Keratinocyte (primary cell): ENCODE measurements around the gene NDUFA11. TPM values are rescaled to one million over a fixed set of nuclear protein-coding genes. Genes with fewer than 3 reads are reported as not detected.

Experiments
- DNase-seq: peaks from one replicate; pipeline ENCODE4 v3.0.0-alpha.2; 2011; ENCODE audit warnings: low read depth, missing footprints, low spot score
- FAIRE-seq: peaks from 2 replicates; lab custom pipeline; 2011; peaks lifted over from hg19 to GRCh38; lab: Jason Lieb, UNC
- H2AFZ ChIP-seq: 2 replicates; pipeline ENCODE4 v1.6.0; 2012; ENCODE audit warnings: low read length, control low read depth, inconsistent platforms; ENCODE audit not compliant: control insufficient read depth
- H3K27ac ChIP-seq: 2 replicates; pipeline ENCODE4 v1.5.1; 2011; ENCODE audit warnings: low read length; ENCODE audit not compliant: control insufficient read depth, insufficient read depth
- H3K27me3 ChIP-seq: 3 replicates; pipeline ENCODE4 v1.6.0; 2011; ENCODE audit warnings: low read length; ENCODE audit not compliant: control insufficient read depth, insufficient read depth; ENCODE audit errors: extremely low read depth
- H3K36me3 ChIP-seq, 2 experiments: 2 replicates in 1 of 2; 3 replicates in 1 of 2; pipeline ENCODE4 v1.5.1; 2011; ENCODE audit warnings: low read length in 2 of 2, mild to moderate bottlenecking in 1 of 2; ENCODE audit not compliant: control insufficient read depth in 2 of 2, insufficient read depth in 2 of 2; ENCODE audit errors: extremely low read depth in 1 of 2
- H3K4me1 ChIP-seq: 3 replicates; pipeline ENCODE4 v1.5.1; 2011; ENCODE audit warnings: low read length; ENCODE audit not compliant: control insufficient read depth, insufficient read depth; ENCODE audit errors: extremely low read depth
- H3K4me2 ChIP-seq: 3 replicates; pipeline ENCODE4 v1.6.0; 2011; ENCODE audit warnings: low read depth, low read length; ENCODE audit not compliant: control insufficient read depth, insufficient read depth; ENCODE audit errors: extremely low read depth
- H3K4me3 ChIP-seq, 3 experiments: fragments of 200-600 bp in 1 of 3; sonication (generic) in 1 of 3; 2 replicates in 2 of 3; 3 replicates in 1 of 3; pipeline ENCODE4 v1.5.1; 2011 to 2016; ENCODE audit warnings: low read length in 3 of 3, mild to moderate bottlenecking in 3 of 3, control low read depth in 2 of 3, inconsistent platforms in 1 of 3, low read depth in 1 of 3, mixed read lengths in 1 of 3, mixed run types in 1 of 3, moderate library complexity in 1 of 3; ENCODE audit not compliant: control insufficient read depth in 2 of 3, insufficient read depth in 2 of 3; ENCODE audit errors: extremely low read depth in 1 of 3
- H3K79me2 ChIP-seq: 2 replicates; pipeline ENCODE4 v1.6.0; 2012; ENCODE audit warnings: low read length; ENCODE audit not compliant: control insufficient read depth, insufficient read depth
- H3K9ac ChIP-seq: 3 replicates; pipeline ENCODE4 v1.6.0; 2011; ENCODE audit warnings: low read length; ENCODE audit not compliant: control insufficient read depth, insufficient read depth; ENCODE audit errors: extremely low read depth
- H3K9me1 ChIP-seq: 3 replicates; pipeline ENCODE4 v1.6.0; 2011; ENCODE audit warnings: low read length; ENCODE audit not compliant: control insufficient read depth, insufficient read depth; ENCODE audit errors: extremely low read depth
- H3K9me3 ChIP-seq: 2 replicates; pipeline ENCODE4 v1.5.1; 2012; ENCODE audit warnings: low read depth, low read length; ENCODE audit not compliant: control insufficient read depth
- H4K20me1 ChIP-seq: 3 replicates; pipeline ENCODE4 v1.6.0; 2011; ENCODE audit warnings: low read length; ENCODE audit not compliant: control insufficient read depth, insufficient read depth; ENCODE audit errors: extremely low read depth
- EZH2 ChIP-seq: IDR thresholded peaks from one replicate; pipeline ENCODE4 v1.6.1; 2012; ENCODE audit warnings: inconsistent platforms, mild to moderate bottlenecking, low read length, moderate library complexity
- dilution Hi-C: fragments of 300-500 bp; cut with MboI; formaldehyde crosslinking; loops from one replicate; pipeline ENCODE4 v1.7.0; 2020; ENCODE audit warnings: low sequenced_read_pairs; ENCODE audit not compliant: extremely low pct_ligation_motif_present
- polyA plus RNA-seq, 5 experiments: library from polyadenylated mRNA; depleted of rRNA in 3 of 5; stranded (reverse) in 3 of 5; stranded (forward) in 1 of 5; unstranded in 1 of 5; fragments of >200 nt; gene quantifications; 1 replicate in 1 of 5; 2 replicates in 3 of 5; 3 replicates in 1 of 5; pipeline versions ENCODE4 v1.2.1 to v1.2.3, GENCODE V29; 2011 to 2012; ENCODE audit warnings: missing spikeins in 2 of 5, low read depth in 1 of 5, low replicate concordance in 1 of 5
- TF ChIP-seq, protein P1 (sequence below), 3 experiments: IDR thresholded peaks in 1 of 3; conservative IDR thresholded peaks in 1 of 3; optimal IDR thresholded peaks in 1 of 3; 2 replicates in 2 of 3; 3 replicates in 1 of 3; pipeline versions ENCODE3 to v1.5.1; 2011; ENCODE audit warnings: low read length in 3 of 3, mild to moderate bottlenecking in 3 of 3, moderate library complexity in 2 of 3, control low read depth in 1 of 3, inconsistent platforms in 1 of 3; ENCODE audit not compliant: insufficient read depth in 2 of 3; ENCODE audit errors: extremely low read depth in 1 of 3

NDUFA11 gene
- polyA plus RNA-seq, 1 donor (not counting 4 experiments of a cell fraction or from before 2014, with no cell fraction given) = 122 TPM

DNA sequence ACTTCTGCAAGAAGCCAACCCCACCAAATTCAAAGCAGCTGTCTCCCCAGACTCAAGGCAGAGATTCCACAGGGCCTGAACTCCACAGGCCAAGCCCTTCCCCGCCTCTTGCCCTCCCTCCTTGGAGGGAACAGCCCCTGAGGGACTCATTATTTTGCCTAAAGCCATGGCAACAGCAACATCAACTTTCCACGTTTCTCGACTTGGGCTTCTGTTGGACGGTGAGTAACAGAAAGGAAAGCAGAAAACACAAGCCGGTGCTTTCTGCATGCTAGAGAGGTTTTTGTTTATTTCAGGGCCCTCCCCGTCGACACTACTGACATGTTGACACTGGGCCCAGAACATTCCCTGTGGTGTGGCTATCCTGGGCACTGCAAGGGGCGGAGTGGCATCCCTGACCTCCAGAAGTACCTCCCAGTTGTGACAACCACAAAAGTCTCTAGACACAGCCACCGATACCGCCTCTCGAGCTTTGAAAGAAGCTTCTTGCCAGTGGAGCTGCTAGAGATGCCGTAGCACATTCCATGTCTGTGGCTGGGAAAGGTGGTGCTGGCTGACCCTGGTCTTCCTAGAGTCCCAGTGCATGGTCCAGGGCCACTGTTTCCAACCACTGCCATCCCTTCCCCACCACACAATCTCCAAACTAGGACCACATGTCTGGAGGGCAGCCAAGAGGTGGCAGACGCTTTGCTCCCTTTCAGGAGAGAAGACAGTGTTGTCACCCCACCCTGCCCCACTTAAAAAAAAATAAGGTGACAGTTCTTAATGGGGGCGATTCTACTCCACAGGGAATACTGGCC is 23.3 kb upstream of the NDUFA11 start:
- no peak for FAIRE-seq
- dilution Hi-C loops = no loop called here
- no peak overlapping the region for H3K27ac ChIP-seq

DNA sequence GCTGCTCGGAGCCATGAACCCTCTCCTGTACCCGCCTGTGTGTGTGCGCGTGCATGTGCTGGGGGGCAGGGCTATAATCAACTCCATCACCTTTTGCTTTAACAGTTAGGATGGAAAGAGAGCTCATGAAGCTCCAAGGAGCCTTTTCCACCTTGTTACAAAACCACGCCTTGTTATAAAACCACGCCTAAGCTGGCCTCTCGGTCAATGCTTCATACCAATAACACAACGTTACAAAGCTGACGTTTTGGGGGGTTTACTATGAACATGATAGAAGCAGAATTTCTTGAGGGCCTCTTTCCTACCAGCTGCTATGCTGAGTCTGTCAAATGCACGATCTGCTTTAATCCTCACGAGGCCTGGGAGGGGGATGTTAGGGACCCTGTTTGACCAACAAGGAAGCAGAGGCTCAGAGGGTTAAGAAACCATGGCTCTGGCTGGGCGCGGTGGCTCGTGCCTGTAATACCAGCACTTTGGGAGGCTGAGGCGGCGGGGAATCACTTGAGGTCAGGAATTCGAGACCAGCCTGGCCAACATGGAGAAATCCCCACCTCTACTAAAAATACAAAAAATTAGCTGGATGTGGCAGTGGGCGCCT is 22.3 kb upstream of the NDUFA11 start:
- DNase-seq = no peak
- H3K9ac ChIP-seq = no peak overlapping the region

More for the DNA sequence above, 23.3 kb upstream of the NDUFA11 start:
- peaks cover 33 to 47% of the 10 kb centered on the region in 2 experiments for H3K36me3 ChIP-seq
- TF ChIP-seq EZH2 = no peak
- TF ChIP-seq, protein P1, sequence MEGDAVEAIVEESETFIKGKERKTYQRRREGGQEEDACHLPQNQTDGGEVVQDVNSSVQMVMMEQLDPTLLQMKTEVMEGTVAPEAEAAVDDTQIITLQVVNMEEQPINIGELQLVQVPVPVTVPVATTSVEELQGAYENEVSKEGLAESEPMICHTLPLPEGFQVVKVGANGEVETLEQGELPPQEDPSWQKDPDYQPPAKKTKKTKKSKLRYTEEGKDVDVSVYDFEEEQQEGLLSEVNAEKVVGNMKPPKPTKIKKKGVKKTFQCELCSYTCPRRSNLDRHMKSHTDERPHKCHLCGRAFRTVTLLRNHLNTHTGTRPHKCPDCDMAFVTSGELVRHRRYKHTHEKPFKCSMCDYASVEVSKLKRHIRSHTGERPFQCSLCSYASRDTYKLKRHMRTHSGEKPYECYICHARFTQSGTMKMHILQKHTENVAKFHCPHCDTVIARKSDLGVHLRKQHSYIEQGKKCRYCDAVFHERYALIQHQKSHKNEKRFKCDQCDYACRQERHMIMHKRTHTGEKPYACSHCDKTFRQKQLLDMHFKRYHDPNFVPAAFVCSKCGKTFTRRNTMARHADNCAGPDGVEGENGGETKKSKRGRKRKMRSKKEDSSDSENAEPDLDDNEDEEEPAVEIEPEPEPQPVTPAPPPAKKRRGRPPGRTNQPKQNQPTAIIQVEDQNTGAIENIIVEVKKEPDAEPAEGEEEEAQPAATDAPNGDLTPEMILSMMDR (optimal IDR thresholded peaks at IDR 0.05 in 1 of 3, IDR thresholded peaks at IDR 0.05 in 1 of 3, conservative IDR thresholded peaks at IDR 0.05 in 1 of 3; ENCODE audit: extremely low read depth in 1 of 3, insufficient read depth in 2 of 3, low read length in 3 of 3) = no peak
- no peaks in the 10 kb centered on the region for H3K79me2 ChIP-seq
- H3K4me1 ChIP-seq = no peaks in the 10 kb centered on the region
- no peaks in the 10 kb centered on the region for H3K27me3 ChIP-seq
- H3K4me3 ChIP-seq = no peak overlapping the region
- H3K9me3 ChIP-seq = no peaks in the 10 kb centered on the region
- H3K4me2 ChIP-seq = no peak overlapping the region
- peaks cover 4% of the 10 kb centered on the region for H4K20me1 ChIP-seq
- no peaks in the 10 kb centered on the region for H3K9me1 ChIP-seq
- no peak overlapping the region for H3K9ac ChIP-seq
- no peak for DNase-seq
- no peak overlapping the region for H2AFZ ChIP-seq

More for the DNA sequence above, 22.3 kb upstream of the NDUFA11 start:
- no peaks in the 10 kb centered on the region for H3K27me3 ChIP-seq
- H4K20me1 ChIP-seq = peaks cover 1% of the 10 kb centered on the region
- no peaks in the 10 kb centered on the region for H3K4me1 ChIP-seq
- H3K36me3 ChIP-seq = peaks cover 32 to 48% of the 10 kb centered on the region in 2 experiments
- no peak overlapping the region for H3K4me2 ChIP-seq
- no peak for TF ChIP-seq EZH2
- TF ChIP-seq, protein P1 (optimal IDR thresholded peaks at IDR 0.05 in 1 of 3, IDR thresholded peaks at IDR 0.05 in 1 of 3, conservative IDR thresholded peaks at IDR 0.05 in 1 of 3; ENCODE audit: extremely low read depth in 1 of 3, insufficient read depth in 2 of 3, low read length in 3 of 3) = no peak
- H3K79me2 ChIP-seq = no peaks in the 10 kb centered on the region
- no peak overlapping the region for H2AFZ ChIP-seq
- no peaks in the 10 kb centered on the region for H3K9me1 ChIP-seq
- dilution Hi-C loops = no loop called here
- no peaks in the 10 kb centered on the region for H3K9me3 ChIP-seq
- H3K4me3 ChIP-seq = no peak overlapping the region
- H3K27ac ChIP-seq = no peak overlapping the region
- no peak for FAIRE-seq
